ENCODE results near the gene MAST4.

The MAST4 gene

GRCh38 chr5:67115817-67116216, 519.6 kb downstream of the MAST4 start:
- no peak for TF ChIP-seq CTCF (IDR thresholded peaks at IDR 0.05)
- no peaks in the 10 kb centered on the region for H3K36me3 ChIP-seq (ENCODE audit: control insufficient read depth, insufficient read depth, low read length)

GRCh38 chr5:67118050-67118620, 521.9 kb downstream of the MAST4 start:
- no peaks in the 10 kb centered on the region for H3K36me3 ChIP-seq (ENCODE audit: control insufficient read depth, insufficient read depth, low read length)
- no peak overlapping the region for H3K27ac ChIP-seq
- peaks cover 3% of the 10 kb centered on the region for H3K79me2 ChIP-seq
- H3K9ac ChIP-seq = no peak overlapping the region
- H3K9me3 ChIP-seq (ENCODE audit: control insufficient read depth, low read length) = no peaks in the 10 kb centered on the region
- no peak for TF ChIP-seq CTCF (IDR thresholded peaks at IDR 0.05)
- no peak overlapping the region for H3K4me2 ChIP-seq (ENCODE audit: low read length)
- H2AFZ ChIP-seq = no peak overlapping the region
- no peak overlapping the region for H3K4me3 ChIP-seq (ENCODE audit: low read depth, low read length)
- no peaks in the 10 kb centered on the region for H3K27me3 ChIP-seq (ENCODE audit: control insufficient read depth, insufficient read depth, low read length)
- no peaks in the 10 kb centered on the region for H3K4me1 ChIP-seq

More at GRCh38 chr5:67115817-67116216, 519.6 kb downstream of the MAST4 start:
- no peaks in the 10 kb centered on the region for H3K27me3 ChIP-seq (ENCODE audit: control insufficient read depth, insufficient read depth, low read length)
- H2AFZ ChIP-seq = no peak overlapping the region
- H3K4me2 ChIP-seq (ENCODE audit: low read length) = no peak overlapping the region
- no peak overlapping the region for H3K4me3 ChIP-seq (ENCODE audit: low read depth, low read length)
- H3K27ac ChIP-seq = no peak overlapping the region
- H3K9ac ChIP-seq = no peak overlapping the region
- H3K79me2 ChIP-seq = peaks cover 3% of the 10 kb centered on the region
- no peaks in the 10 kb centered on the region for H3K9me3 ChIP-seq (ENCODE audit: control insufficient read depth, low read length)
- no peaks in the 10 kb centered on the region for H3K4me1 ChIP-seq

DNA sequence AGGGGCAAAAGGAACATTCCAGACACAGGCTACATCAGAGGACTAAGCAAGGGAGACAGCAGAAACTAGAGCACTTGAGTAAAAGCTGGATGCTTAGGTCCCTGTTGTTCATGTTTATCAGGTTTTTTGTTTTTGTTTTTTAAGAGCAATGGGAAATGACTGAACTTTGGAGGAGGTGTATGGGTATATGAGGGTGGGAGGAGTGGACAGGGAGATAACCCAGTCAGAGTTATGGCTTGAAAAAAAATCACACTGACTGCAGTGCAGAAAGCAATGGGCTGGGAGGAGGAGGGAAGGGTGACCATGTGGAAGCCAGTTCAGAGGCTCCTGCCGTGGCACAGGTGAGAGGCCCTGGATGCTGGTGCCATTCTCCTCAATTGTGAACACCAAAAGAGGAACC, 522.8 kb downstream of the MAST4 start:
- no peak overlapping the region for H3K27ac ChIP-seq
- peaks cover 3% of the 10 kb centered on the region for H3K79me2 ChIP-seq
- no peak overlapping the region for H3K9ac ChIP-seq
- H3K4me3 ChIP-seq (ENCODE audit: low read depth, low read length) = no peak overlapping the region
- no peaks in the 10 kb centered on the region for H3K4me1 ChIP-seq
- H3K27me3 ChIP-seq (ENCODE audit: control insufficient read depth, insufficient read depth, low read length) = no peaks in the 10 kb centered on the region
- H3K9me3 ChIP-seq (ENCODE audit: control insufficient read depth, low read length) = no peaks in the 10 kb centered on the region
- no peaks in the 10 kb centered on the region for H3K36me3 ChIP-seq (ENCODE audit: control insufficient read depth, insufficient read depth, low read length)
- no peak overlapping the region for H3K4me2 ChIP-seq (ENCODE audit: low read length)
- no peak overlapping the region for H2AFZ ChIP-seq
- no peak for TF ChIP-seq CTCF (IDR thresholded peaks at IDR 0.05)

DNA sequence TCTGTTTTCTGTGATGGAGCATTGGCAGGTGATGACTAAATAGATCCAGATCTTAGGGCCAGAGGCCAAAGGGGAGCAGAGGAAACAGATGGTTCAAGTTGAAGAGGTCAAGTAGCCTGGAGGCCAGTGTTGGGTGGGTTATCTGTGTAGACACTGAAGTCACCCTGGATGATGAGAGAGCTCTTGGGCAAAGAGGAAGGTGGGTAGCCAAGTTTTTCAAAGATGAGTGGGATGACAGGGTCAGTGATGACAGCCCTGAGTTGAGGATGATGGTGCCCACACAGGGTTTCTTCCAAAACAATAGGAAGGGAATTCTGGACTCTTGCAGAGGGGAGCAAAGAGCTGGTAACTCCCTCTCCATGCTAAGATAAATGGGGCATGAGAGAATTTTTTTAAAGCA, 523.8 kb downstream of the MAST4 start:
- H3K27me3 ChIP-seq (ENCODE audit: control insufficient read depth, insufficient read depth, low read length) = no peaks in the 10 kb centered on the region
- H2AFZ ChIP-seq = no peak overlapping the region
- no peak for TF ChIP-seq CTCF (IDR thresholded peaks at IDR 0.05)
- H3K4me1 ChIP-seq = no peaks in the 10 kb centered on the region
- no peaks in the 10 kb centered on the region for H3K36me3 ChIP-seq (ENCODE audit: control insufficient read depth, insufficient read depth, low read length)
- H3K79me2 ChIP-seq = peaks cover 3% of the 10 kb centered on the region
- H3K27ac ChIP-seq = no peak overlapping the region
- no peak overlapping the region for H3K4me3 ChIP-seq (ENCODE audit: low read depth, low read length)
- no peak overlapping the region for H3K9ac ChIP-seq
- H3K4me2 ChIP-seq (ENCODE audit: low read length) = no peak overlapping the region
- no peaks in the 10 kb centered on the region for H3K9me3 ChIP-seq (ENCODE audit: control insufficient read depth, low read length)

GRCh38 chr5:67123819-67124218, 527.6 kb downstream of the MAST4 start:
- Histone ChIP-seq H3K9me3 (ENCODE audit: control insufficient read depth, low read length) (no peaks in the 10 kb centered on the region), H3K27ac (no peak overlapping the region), H3K4me2 (ENCODE audit: low read length) (no peak overlapping the region), H2AFZ (no peak overlapping the region), H3K4me1 (no peaks in the 10 kb centered on the region), H3K79me2 (no peaks in the 10 kb centered on the region), H3K4me3 (ENCODE audit: low read depth, low read length) (no peak overlapping the region), H3K9ac (no peak overlapping the region), H3K27me3 (ENCODE audit: control insufficient read depth, insufficient read depth, low read length) (no peaks in the 10 kb centered on the region), H3K36me3 (ENCODE audit: control insufficient read depth, insufficient read depth, low read length) (no peaks in the 10 kb centered on the region)
- no peak for TF ChIP-seq CTCF (IDR thresholded peaks at IDR 0.05)
